ENCODE measurements around the gene RNF112.

Gene RNF112, protein sequence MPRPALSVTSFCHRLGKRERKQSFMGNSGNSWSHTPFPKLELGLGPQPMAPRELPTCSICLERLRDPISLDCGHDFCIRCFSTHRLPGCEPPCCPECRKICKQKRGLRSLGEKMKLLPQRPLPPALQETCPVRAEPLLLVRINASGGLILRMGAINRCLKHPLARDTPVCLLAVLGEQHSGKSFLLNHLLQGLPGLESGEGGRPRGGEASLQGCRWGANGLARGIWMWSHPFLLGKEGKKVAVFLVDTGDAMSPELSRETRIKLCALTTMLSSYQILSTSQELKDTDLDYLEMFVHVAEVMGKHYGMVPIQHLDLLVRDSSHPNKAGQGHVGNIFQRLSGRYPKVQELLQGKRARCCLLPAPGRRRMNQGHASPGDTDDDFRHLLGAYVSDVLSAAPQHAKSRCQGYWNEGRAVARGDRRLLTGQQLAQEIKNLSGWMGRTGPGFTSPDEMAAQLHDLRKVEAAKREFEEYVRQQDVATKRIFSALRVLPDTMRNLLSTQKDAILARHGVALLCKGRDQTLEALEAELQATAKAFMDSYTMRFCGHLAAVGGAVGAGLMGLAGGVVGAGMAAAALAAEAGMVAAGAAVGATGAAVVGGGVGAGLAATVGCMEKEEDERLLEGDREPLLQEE

DNA sequence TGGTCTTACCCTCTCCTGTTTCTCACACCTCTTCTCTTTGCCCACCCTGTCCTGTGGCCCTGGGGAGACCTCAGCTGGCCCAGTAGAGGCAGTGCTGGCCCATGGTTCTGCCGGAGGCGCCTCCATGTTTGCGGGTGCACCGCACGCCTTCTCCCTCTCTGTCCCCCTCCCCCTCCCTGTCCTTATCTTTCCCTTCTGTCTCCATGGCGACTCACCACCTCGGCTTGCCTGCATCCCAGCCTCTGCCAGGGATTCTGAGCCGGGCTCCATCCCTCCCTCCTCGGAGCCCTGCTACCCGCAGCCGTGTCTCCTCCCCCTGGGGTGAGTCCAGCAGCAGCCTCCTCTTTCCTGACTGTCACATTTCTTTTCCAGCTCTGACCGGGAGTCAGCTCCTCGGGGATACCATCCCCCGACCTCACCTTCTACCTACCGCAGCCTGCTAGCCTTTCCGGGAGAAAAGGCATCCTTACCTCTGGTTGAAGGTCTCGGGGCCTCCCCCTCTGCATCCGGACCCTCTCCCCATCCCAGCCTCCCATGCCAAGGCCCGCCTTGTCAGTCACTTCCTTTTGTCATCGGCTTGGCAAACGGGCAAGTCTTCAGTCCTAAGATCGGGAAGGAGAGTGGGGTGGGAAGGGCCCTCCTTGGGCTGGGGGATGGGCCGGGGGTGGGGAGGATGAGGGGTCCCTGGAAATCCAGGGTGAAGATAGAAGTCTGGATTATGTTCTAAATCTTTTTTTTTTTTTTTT, at the start of gene RNF112:
TSS of gene RNF112 (plus strand) at position 358 of the 746 bp plus-strand sequence. CDS start at position 535, 177 bp downstream.
- peak; percentile 59 for DNase-seq

DNA sequence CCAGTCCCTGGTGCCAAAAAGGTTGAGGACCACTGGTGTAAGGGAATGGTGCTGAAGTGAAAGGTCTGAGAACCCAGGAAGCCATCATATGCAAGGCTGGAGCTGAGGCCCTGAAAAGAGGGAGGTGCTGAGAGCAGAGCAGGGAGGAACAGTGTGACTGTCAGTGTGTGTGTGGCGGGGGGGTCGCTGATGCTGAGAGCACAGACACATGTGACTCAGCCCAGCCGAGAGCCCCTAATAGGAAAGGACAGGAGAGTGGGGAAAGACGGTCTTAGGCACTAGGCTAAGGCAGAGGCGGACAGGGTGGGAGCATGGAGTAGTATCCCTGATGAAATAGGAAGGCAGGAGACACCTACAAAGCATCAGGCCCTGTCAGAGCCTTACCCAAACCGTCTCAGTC, 49.7 kb upstream of the RNF112 start:
- DNase-seq: no peak

DNA sequence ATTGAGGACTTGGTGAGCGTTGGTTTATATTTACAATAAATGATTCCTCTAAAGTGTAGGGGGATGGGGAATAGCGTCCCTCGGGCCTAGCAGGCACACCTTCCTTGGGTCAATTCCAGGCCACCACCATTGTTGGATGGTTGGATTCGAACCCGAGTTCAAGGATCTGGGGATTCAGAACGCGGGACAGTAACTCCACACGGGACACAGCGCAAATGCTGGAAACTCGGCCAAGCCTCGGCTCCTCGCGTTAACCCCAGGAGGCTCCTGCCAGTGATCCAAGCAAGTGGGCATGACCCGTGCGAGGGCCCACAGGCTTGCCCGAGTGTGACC, 49.1 kb upstream of the RNF112 start:
- DNase-seq: no peak

DNA sequence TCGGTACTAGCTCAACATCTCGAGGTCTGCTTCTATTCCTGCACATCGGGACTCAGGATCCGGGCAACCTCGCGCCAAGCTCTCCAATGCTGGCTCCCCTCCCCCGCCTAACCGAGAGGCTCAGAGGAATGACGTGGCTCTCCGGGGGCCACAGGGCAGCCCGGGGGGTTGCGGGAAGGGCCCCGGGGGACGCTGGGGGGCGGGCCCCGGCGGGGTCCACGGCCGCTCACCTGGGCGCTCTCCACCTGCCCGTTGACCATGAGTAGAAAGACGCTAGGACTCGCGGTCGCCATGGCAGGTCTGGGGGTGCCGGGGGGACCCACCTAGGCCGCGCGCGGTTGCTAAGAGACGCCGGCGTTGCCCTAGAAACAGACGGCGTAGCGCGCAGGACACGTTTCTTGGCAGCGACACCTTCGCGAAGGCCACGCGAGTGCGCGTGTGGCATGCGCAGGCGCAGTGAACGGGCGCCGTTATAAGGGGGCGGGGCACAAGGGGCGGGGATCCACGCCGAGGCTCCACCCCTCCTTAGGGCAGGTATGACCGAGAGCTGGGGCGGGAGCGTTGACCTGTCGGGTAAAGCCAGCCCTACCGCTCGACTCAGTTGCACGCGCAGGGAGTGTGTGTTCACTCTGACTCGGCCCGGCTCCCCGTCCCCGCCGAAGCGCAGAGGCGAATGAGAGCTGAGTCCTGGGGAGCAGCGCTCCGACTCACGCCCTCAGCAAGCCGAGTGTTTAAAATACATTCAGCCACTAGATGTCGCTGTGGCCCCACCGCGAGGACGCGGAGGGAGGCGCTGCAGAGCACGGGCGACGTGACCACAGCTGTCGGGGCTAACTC, 48.5 kb upstream of the RNF112 start, which contains the start of gene B9D1:
TSS of gene B9D1 (minus strand) at position 447 of the 837 bp plus-strand sequence. CDS start at position 293, 154 bp downstream.
- DNase-seq: peak; percentile 91

DNA sequence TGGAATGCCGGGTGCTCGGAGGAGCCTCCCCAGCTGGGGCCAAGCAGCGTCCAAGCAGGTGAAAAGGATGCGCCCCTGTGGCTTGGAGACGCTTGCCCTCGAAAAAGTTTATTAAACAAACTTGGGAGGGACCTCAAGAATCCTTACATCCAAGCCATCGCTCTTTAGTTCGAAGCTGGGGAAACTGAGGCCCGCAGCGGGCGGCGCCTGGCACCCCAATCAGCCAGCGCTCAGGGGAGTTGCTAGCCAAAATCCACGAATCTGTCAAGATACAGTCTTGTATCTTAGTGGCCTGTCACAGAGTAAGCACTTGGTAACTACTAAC, 48.0 kb upstream of the RNF112 start:
- no peak for DNase-seq

DNA sequence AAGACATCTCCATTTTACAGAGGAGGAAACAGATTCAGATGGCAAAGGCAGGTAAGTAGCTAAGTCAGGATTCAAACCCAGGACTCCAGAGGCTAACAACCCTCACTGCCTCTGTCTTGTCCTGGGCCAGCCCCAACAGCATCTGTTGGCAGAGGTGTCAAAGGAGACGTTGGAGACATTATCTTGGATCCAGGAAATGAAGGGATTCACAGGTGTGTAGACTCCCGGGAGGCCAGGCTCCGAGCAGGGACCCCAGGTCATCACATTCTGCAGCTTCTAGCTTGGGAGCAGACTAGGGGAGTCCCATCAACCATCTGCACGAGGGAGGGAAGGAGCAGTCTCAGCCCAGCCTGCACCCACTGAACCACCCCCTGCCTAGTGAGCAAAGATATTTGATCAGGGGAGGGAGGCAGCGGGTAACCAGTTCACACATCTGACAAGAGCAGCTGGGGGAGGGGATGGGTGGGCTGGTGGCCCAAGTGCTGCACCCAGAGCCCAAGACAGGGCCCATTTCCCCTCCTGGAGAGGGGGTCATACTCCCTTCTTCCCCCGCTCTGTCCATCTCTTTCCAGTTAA, 47.5 kb upstream of the RNF112 start:
- DNase-seq: no peak

DNA sequence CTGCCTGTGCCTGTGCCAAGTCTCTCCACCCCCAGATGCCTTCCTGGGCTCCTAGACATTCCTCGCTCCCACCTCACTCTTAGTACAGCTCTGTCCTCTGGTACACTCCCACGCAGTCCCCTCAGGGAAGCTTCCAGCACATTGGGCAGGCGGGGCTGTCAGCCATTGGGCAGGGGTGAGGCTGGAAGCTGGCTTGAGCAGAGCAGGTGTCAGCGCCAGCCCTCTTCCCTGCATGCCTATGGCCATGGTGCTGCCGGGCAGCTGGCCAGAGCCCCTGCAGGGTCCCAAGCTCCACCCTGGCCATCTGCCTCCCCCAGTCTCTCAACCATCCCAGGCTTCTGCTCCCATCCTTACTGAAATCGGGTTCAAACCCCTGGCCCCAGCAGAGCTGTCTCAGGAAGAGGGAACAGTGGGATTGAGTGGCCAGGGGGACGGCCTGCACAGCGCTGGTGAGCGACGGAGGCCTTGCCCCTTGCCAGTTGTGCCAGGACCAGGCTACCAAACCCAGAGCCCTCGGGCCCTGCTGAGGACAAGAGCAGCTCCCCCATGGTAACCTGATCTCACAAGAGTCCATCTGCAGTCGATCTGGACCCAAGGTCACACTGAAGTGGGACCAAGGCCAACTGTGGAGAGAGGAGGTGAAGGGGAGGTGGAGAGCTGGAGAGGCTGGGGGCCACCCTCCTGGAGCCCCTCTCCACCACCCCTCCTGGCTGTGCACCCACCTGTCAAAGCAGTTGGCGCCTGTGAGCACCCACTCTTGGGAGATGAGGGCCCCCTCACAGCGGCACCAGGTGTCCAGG, 46.1 kb upstream of the RNF112 start:
- no peak for DNase-seq

DNA sequence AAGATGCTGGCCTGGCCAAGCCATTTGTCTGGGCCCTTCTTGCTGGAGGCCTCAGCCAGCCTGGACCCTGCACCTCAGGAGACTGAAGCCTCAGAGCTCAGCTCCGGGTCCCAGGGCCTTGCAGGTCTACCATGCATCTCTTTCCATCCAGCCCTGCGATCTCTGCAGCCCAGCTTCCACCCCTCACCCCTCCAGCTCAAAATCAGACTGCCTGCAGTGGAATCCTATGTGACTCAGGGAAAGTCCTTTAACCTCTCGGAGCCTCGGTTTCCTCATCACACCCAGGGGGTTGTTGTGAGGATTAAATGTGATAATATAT, 45.6 kb upstream of the RNF112 start:
- DNase-seq: no peak

DNA sequence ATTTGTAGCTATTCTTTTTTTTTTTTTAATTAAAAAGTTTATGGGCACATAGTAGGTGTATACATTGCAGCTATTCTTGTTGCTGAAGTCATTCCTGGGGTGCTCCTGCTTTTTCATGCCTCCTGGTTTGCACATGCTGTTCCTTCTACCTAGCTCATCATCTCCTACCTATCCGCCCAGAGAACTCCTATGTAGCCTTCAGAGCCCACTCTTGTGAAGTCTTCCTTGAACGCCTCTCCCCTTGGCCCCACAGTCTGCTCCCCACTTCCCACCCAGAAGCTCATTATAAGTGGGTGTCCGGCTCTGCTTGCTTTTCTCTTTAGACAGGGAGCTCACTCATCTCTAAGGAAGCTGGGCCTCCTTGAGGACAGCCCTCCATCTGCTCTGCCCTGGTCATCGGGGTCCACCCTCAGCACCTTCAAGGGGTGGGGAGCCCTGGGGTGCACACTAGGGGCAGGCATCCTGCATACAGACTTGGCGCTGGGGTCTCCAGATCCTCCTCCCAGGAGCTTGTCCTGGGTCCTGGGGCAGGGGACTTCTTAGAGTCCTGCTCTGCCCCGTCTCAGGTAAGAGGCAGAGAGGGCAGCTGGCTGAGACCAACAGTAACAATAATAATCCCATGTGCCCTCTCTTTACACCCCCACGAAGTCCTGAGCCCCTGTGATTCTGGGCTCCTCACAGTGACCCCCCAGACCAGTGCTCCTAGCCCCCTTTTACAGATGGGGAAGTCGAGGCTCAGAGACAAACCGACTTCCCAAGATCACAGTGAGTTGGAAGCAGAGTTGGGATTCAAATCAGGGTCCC, 45.0 kb upstream of the RNF112 start:
- DNase-seq: no peak

DNA sequence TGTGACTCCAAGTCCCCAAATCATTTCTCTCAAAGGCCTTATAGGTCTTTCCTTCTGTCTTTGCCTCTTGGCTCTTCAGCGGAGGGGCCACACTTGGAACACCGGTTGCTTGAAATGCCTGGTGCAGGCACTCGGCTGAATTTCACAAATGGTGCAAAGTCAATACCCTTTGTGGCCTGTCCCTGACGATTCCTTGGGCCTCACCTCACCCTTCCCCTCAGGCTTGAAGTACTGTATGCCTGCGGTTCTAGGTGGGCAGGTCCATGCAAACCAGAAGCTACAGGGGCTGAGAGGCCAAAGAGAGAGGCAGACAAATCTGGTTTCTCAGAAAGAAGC, 44.4 kb upstream of the RNF112 start:
- DNase-seq: no peak

DNA sequence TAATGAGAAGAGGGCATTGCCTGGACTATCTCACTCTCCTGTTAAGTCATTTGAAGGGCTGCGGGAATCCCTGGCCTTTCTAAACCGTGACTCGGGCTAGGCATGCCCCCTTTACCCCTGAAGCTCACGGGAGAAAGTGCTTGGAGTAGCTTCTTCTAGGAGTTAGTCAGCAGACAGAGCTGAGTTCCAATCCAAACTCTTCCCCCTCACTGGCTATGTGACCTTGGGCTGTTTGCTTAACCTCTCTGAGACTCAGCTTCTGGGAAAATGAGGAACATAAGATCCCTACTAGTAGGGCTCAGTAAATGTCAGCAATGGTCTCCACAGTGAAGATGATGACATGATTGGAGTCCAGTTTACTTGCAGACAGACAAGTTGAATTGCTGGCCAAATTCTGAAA, 42.8 kb upstream of the RNF112 start:
- DNase-seq: no peak

DNA sequence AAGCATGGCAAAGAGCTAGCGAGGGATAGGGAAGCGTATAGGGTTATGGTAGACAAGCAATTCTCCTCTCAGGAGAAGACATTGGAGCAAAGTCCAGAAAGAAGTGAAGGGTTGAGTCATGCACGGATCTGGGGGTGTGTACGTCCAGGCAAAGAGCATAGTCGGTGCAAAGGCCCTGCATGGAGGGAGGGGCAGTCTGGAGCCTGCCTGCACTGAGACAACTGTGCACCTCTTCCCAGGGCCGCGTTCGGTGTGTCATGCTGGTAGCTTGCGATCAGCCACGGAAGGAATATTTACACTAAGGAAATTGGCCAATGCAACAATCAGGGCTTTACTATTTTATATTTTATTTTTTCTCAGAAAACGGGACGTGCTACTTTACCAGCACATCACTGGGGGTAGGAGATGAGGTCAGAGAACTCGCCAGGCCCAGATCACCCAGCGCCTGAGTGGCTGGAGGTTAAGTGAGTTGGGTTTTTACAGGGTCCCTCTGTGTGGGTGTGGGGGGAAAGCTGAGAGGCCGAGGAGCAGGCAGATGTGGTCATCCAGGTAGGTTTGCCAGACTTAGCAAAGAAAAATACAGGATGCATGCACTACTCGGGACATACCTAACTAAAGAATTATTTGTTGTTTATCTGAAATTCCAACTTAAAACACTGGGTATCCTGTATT, 41.8 kb upstream of the RNF112 start:
- no peak for DNase-seq

DNA sequence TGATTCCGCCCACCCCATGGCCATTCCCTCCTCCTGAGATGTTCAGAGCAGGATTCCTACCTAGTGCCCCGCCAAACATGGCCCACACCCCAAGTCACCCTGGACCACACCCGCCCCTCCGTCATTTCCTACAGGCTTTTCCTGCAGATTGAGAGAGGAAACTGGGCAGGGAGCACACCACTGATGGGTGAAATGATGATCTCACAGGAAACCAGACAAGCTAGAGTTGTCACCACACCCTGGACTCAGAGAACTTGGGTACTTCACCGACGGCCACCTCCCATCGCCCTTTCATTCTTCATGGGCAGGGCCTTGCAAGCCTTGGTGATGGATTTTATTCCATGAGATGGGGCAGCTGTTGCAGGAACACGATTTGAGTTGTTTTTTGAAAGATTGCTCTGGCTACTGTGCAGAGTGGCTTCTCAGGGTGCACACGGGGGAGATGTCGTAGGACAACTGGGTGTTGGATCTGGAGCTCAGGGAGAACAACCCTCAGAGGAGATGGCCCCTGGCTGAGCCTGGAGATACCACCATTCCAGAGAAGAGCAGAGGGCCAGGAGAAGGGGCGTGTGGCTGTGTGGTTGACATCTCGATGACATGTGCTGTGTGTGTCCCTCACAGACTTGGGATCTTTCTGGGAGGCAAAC, 41.1 kb upstream of the RNF112 start:
- DNase-seq: no peak

DNA sequence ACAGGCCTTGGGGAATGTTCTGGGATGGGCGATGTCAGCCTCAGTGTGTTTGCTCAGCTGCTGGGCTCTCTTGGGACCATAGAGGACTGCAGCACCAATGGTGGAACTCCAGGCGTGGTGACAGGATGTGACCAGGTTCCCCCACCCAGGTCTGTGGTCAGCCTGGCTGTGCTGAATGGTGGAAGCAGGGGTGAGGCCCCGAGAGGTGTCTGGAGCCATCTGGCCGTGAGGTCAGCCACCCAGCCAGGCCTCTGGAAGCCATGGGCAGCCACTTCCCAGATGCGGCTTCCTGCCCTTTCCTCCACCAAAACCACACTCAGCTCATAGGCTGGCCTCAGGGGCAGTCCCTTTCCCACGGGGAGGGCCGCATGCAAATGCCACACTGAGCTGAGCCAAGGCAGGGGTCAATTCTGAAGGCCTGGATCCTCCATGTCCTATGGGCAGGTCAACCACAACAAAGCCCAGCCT, 40.5 kb upstream of the RNF112 start:
- no peak for DNase-seq

DNA sequence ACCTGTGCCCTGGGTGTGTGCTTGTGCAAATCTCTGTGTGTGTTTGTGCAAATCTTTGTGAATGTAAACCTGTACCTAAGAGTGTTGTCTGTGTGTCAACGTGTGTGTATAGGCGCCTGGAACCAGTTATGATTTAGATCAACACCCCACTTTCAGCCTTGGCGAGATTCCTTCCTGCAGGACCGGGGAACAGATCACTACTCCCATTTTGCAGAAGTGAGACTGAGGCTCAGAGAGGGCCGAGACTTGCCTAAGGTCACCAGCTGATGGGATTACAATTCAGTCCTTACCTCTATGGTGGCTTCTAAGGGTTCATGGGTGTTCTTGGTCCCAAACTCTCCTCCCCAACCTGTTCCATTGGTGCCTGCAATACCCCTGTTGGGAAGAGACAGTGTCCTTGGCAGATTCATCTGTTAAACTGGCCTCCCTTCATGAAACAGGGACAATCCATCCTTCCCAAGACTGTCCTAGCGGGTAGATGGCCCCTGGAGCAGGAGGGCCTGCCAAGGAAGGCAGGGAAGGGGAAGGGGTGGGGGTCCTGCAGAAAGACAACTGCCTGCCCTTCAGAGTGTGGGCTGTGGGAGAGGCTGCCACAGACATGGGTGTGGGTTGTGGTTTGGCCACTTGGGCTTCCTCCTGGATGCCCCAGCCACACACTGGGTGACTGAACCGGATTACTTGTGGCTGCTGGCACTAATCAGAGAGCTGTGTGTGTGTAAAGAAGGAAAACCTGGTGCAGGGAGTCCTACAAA, 39.6 kb upstream of the RNF112 start:
- DNase-seq: no peak

DNA sequence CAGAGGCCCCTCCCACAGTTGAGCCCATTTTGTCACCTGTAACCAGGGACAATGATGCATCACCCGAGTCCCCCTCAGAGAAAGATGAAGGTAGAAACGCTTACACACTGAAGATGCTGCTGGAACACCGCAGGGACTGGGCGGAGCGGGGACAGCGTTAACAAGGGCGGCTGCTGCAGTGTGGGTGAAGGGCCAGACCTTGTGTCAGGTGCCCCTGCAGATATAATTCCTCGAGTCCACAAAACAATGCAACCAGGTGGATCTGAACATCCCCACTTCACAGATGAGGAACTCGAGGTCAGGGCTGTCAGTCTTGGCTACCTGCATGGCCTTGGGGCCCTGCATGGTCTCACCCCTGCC, 39.0 kb upstream of the RNF112 start:
- no peak for DNase-seq

DNA sequence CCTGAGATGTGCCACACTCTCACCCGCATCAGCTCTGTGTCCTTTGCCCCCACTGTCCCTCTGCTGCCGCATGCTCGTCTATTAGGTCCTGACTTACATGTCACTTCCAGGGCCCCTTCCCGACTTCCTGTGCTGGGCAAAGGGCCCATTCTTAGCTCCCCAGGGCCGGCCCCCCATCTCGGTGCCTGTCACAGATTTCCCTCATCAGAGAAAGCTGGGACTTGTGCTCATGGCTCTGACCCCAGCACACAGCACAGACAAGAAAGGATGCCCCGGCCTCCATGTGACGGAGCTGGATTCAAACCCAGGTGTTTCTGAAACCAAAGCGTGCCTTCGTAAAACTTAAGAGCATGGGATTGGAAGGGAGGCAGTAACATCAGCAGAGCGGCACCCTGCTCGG, 38.6 kb upstream of the RNF112 start:
- DNase-seq: no peak

DNA sequence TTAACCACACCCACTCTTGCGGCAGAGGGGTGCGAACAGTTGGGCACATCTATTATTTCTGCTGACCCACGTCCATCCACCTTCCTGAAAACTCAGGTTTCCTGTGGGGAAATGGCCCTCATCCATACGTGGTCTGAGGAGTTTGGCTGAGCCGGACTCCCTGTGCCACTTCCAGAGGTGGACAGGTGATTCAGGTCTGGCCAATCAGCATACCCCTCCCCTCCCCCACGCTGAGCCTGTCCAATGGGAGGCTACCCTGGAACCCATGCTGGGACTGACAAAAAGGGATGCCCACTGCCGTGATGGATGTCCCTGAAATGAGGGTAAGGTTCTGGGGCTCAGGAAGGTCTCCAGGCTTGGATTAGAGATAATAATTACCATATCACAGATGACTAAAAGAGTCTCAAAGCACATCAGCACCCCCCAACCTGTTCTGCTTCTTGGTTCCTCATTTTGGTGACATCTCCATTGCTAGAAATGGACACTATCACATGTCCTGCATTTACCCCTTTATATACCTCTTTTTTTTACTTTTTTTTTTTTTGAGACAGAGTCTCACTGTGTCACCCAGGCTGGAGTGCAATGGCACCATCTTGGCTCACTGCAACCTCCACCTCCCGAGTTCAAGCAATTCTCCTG, 38.0 kb upstream of the RNF112 start:
- DNase-seq: no peak

DNA sequence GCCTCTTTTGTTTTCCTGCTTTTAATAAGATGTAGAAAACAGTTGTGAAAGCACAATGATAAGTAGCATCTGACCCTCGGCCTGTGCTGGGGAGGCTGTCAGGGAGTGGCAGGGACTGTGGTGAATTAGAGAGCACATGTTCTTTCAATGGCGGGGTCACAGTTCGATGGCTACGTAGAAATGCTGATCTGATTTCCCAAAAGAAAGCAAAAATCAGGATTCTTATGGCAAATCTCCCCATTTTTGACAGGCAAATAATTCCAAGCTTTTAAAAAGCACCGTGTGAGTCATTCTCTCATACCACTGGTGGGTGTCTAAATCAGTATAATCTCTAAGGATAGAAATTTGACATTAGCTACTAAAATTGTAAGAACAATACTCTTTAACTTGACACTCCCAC, 36.9 kb upstream of the RNF112 start:
- no peak for DNase-seq
